Mesendoderm (in vitro differentiated cells): ENCODE measurements around the gene IGFBP2.
A peak's percentile ranks its signal among the peaks of the same experiment; 100 is the strongest.

Experiments used
- DNase-seq: peaks from one replicate; pipeline ENCODE4 v3.0.0; 2013
- H2AK5ac ChIP-seq: 2 replicates; pipeline ENCODE4 v1.6.1; 2013; ENCODE audit warnings: low read length, inconsistent platforms
- H2BK120ac ChIP-seq: 2 replicates; pipeline ENCODE4 v1.6.1; 2013; ENCODE audit warnings: low read depth, mild to moderate bottlenecking, low read length, moderate library complexity, mixed read lengths
- H2BK15ac ChIP-seq: replicated peaks from 2 replicates; pipeline ENCODE4 v1.6.1; 2013; ENCODE audit warnings: low read depth, mild to moderate bottlenecking, moderate library complexity
- H2BK5ac ChIP-seq: 2 replicates; pipeline ENCODE4 v1.6.1; 2013; ENCODE audit warnings: low read length, inconsistent platforms
- H3K18ac ChIP-seq: 2 replicates; pipeline ENCODE4 v1.6.1; 2013; ENCODE audit warnings: mild to moderate bottlenecking, low read length, mixed read lengths
- H3K23ac ChIP-seq: one replicate; pipeline ENCODE4 v1.6.1; 2013; ENCODE audit warnings: low read length
- H3K27ac ChIP-seq: 2 replicates; pipeline ENCODE4 v1.5.1; 2013; ENCODE audit warnings: low read depth, mild to moderate bottlenecking, inconsistent platforms, low read length, moderate library complexity
- H3K27me3 ChIP-seq: 2 replicates; pipeline ENCODE4 v1.6.1; 2013; ENCODE audit warnings: low read length, control low read depth, mild to moderate bottlenecking, inconsistent platforms; ENCODE audit not compliant: insufficient read depth, poor library complexity
- H3K36me3 ChIP-seq: 2 replicates; pipeline ENCODE4 v1.6.1; 2013; ENCODE audit warnings: low read length, inconsistent platforms; ENCODE audit not compliant: control insufficient read depth, insufficient read depth
- H3K4ac ChIP-seq: one replicate; pipeline ENCODE4 v1.6.1; 2013; ENCODE audit warnings: low read depth, mild to moderate bottlenecking, low read length, moderate library complexity
- H3K4me1 ChIP-seq: 2 replicates; pipeline ENCODE4 v1.6.1; 2013; ENCODE audit warnings: low read depth, low read length, inconsistent platforms; ENCODE audit not compliant: control insufficient read depth
- H3K4me2 ChIP-seq: 2 replicates; pipeline ENCODE4 v1.6.1; 2013; ENCODE audit warnings: low read length
- H3K4me3 ChIP-seq: 2 replicates; pipeline ENCODE4 v1.5.1; 2013; ENCODE audit warnings: mild to moderate bottlenecking, low read length
- H3K56ac ChIP-seq: one replicate; pipeline ENCODE4 v1.6.1; 2013; ENCODE audit warnings: low read length
- H3K79me1 ChIP-seq: 2 replicates; pipeline ENCODE4 v1.6.1; 2013; ENCODE audit warnings: low read length, inconsistent platforms
- H3K79me2 ChIP-seq: 2 replicates; pipeline ENCODE4 v1.6.1; 2013; ENCODE audit warnings: mild to moderate bottlenecking, low read length; ENCODE audit not compliant: control insufficient read depth, insufficient read depth
- H3K9ac ChIP-seq: 2 replicates; pipeline ENCODE4 v1.6.1; 2013; ENCODE audit warnings: low read length, inconsistent platforms
- H4K5ac ChIP-seq: one replicate; pipeline ENCODE4 v1.6.1; 2013; ENCODE audit warnings: low read length
- H4K8ac ChIP-seq: one replicate; pipeline ENCODE4 v1.6.1; 2013; ENCODE audit warnings: low read depth, mild to moderate bottlenecking, control low read depth, low read length, moderate library complexity
- WGBS: extraction: QIAGEN DNeasy Blood & Tissue Kit; methylation state at CpG from one replicate; pipeline ENCODE4 v1.1.7; 2013; ENCODE audit warnings: low lambda C conversion rate, missing lambda C conversion rate; ENCODE audit not compliant: insufficient coverage; ENCODE audit errors: extremely low coverage; 5-methylcytosine and 5-hydroxymethylcytosine counted together

IGFBP2 gene

GRCh38 chr2:216696321-216696720 is 63.1 kb downstream of the IGFBP2 start:
- H3K23ac ChIP-seq: no peak overlapping the region
- no peak overlapping the region for H3K27ac ChIP-seq
- no peak overlapping the region for H3K4ac ChIP-seq
- H3K79me1 ChIP-seq: no peaks in the 10 kb centered on the region
- no peak overlapping the region for H2AK5ac ChIP-seq
- H3K27me3 ChIP-seq: peaks cover 11% of the 10 kb centered on the region
- no peak overlapping the region for H3K4me3 ChIP-seq
- no peak overlapping the region for H4K8ac ChIP-seq
- no peak overlapping the region for H3K56ac ChIP-seq
- H3K4me1 ChIP-seq: peaks cover 5% of the 10 kb centered on the region
- H2BK5ac ChIP-seq: no peak overlapping the region
- H3K9ac ChIP-seq: no peak overlapping the region
- WGBS: no CpG with 5 or more reads among the region's 1 CpG
- no peaks in the 10 kb centered on the region for H3K36me3 ChIP-seq
- H3K4me2 ChIP-seq: no peak overlapping the region
- no peak overlapping the region for H2BK15ac ChIP-seq
- no peaks in the 10 kb centered on the region for H3K79me2 ChIP-seq
- no peak overlapping the region for H4K5ac ChIP-seq
- H3K18ac ChIP-seq: no peak overlapping the region
- no peak for DNase-seq
- H2BK120ac ChIP-seq: no peak overlapping the region

DNA sequence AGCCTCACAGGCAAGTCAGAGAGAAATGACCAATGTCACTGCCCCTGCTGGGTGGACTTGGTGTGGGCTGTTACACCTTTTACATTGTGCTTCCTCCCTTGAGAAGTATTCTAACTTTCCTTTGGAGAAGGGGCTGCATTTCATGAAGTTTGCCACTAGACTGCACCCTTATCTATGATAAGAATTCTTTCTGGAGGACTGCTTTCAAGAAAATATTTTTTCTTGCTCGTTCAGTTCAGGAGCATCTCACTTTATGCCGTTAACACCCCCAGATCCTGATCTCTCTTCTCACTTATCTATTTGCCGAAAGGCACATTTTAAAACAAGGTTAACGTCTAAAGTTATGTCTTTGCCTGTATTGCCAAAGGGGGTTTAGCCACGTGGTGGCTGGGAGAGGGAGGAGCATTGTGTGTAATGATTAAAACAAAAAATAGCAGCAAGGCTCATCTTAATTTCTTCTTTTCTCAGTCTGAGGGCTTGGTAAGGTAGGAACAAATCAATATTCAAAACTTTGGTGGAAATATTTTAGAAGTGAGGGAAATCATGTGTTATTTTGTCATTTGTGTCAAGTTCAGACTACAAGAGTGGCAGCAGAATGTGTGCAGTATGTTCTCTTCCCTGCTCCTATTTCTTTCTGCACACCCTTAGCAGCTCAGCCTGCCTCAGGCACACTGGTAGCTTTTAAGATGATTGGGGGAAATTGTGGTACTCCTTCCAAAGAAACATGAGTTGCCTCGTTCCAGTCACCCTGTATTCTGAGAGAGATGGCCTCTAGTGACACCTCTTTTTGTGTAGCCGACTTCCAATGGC is 63.7 kb downstream of the IGFBP2 start:
- H2BK5ac ChIP-seq: no peak overlapping the region
- no peak overlapping the region for H3K9ac ChIP-seq
- H3K18ac ChIP-seq: no peak overlapping the region
- H3K23ac ChIP-seq: no peak overlapping the region
- H2BK15ac ChIP-seq: no peak overlapping the region
- H3K27me3 ChIP-seq: peaks cover 11% of the 10 kb centered on the region
- H2AK5ac ChIP-seq: no peak overlapping the region
- H3K4me1 ChIP-seq: peaks cover 4% of the 10 kb centered on the region
- no peak overlapping the region for H2BK120ac ChIP-seq
- no peak overlapping the region for H3K4me2 ChIP-seq
- H3K4ac ChIP-seq: no peak overlapping the region
- H3K79me1 ChIP-seq: no peaks in the 10 kb centered on the region
- H3K36me3 ChIP-seq: no peaks in the 10 kb centered on the region
- no peak overlapping the region for H4K8ac ChIP-seq
- H4K5ac ChIP-seq: no peak overlapping the region
- WGBS: no CpG with 5 or more reads among the region's 7 CpGs
- DNase-seq: peak; percentile 81
- no peaks in the 10 kb centered on the region for H3K79me2 ChIP-seq
- no peak overlapping the region for H3K27ac ChIP-seq
- no peak overlapping the region for H3K4me3 ChIP-seq
- no peak overlapping the region for H3K56ac ChIP-seq

DNA sequence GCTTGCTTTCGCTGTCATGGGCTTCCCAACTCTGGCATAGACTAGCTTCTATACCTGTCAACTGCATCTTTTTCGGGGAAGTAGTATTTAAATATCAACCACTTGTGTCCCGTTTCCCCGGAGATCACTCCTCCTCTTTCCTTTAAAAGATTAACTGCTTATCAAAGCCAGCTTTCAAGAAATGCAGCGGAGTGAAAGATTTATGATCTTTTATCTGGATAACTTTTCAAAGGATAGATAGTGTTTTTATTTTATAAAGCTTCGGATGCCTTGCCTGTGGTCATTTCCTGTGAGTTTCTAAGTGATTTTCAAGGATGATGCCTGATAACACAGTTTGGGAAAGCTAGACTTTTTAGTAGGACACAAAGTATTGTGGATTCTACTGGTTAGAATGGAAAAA is 65.1 kb downstream of the IGFBP2 start:
- peaks cover 11% of the 10 kb centered on the region for H3K27me3 ChIP-seq
- no peaks in the 10 kb centered on the region for H3K79me2 ChIP-seq
- H3K4ac ChIP-seq: no peak overlapping the region
- DNase-seq: no peak
- H2BK5ac ChIP-seq: no peak overlapping the region
- H3K9ac ChIP-seq: no peak overlapping the region
- H4K8ac ChIP-seq: no peak overlapping the region
- H3K4me3 ChIP-seq: no peak overlapping the region
- H3K36me3 ChIP-seq: no peaks in the 10 kb centered on the region
- H3K4me1 ChIP-seq: peaks cover 4% of the 10 kb centered on the region
- H2AK5ac ChIP-seq: no peak overlapping the region
- no peaks in the 10 kb centered on the region for H3K79me1 ChIP-seq
- H3K18ac ChIP-seq: no peak overlapping the region
- no peak overlapping the region for H3K27ac ChIP-seq
- no peak overlapping the region for H3K4me2 ChIP-seq
- H2BK15ac ChIP-seq: no peak overlapping the region
- no peak overlapping the region for H2BK120ac ChIP-seq
- no peak overlapping the region for H3K23ac ChIP-seq
- no peak overlapping the region for H3K56ac ChIP-seq
- WGBS: no CpG with 5 or more reads among the region's 6 CpGs
- H4K5ac ChIP-seq: no peak overlapping the region

DNA sequence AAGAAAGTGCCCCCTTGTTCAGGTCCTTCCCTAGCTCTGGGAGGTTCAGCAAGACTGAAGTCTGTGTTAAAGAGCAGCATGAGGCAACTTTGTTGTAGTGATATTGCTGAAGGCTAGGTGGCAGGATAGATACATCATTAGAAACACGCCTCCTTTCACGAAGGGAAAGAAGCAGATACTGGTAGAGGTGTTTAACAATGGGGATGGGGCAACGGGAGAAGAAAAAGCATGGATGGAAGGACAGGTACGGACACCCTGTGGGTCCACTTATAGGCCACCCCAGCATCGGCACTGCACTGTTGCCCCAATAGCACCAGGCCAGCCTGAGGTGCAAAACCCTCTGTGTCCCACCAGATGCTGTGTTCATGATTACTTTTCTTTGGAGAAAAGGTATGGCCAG is 65.7 kb downstream of the IGFBP2 start:
- Histone ChIP-seq H4K8ac (no peak overlapping the region), H3K18ac (no peak overlapping the region)
- peak; percentile 83 for DNase-seq

DNA sequence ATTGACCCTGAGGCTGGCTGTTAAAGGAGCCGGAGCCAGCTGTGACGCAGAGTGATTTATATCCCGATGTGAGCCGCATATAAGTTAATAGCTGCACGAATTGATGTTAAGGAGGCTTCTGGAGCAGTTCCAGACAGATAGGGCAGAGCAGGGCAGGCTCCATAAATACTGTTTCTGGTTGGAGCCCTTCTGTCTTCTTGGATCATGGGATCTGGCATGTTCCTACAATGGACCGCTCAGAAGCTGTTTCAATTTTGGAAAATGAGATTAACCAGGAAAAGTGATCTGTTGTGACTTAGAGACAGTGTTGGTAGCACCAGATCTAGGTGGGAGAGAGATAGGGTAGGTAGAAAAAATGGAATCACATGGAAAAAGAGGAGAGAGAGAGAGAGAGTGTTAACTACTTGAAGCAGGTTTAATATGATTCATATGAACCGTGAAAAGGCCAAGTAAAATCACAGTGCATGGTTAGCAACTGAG is 66.9 kb downstream of the IGFBP2 start:
- Histone ChIP-seq H3K56ac (no peak overlapping the region), H3K4me3 (no peak overlapping the region), H3K23ac (no peak overlapping the region), H2AK5ac (no peak overlapping the region), H2BK120ac (no peak overlapping the region), H3K36me3 (no peaks in the 10 kb centered on the region), H2BK5ac (no peak overlapping the region), H3K4me1 (peaks cover 2% of the 10 kb centered on the region), H3K18ac (no peak overlapping the region), H3K4ac (no peak overlapping the region), H4K5ac (no peak overlapping the region), H3K9ac (no peak overlapping the region), H3K79me2 (no peaks in the 10 kb centered on the region), H3K27ac (no peak overlapping the region), H3K27me3 (peaks cover under 1% of the 10 kb centered on the region), H4K8ac (no peak overlapping the region), H2BK15ac (no peak overlapping the region), H3K4me2 (no peak overlapping the region), H3K79me1 (no peaks in the 10 kb centered on the region)
- WGBS: no CpG with 5 or more reads among the region's 7 CpGs
- DNase-seq: no peak

More for the DNA sequence above, 65.7 kb downstream of the IGFBP2 start:
- Histone ChIP-seq H3K79me2 (no peaks in the 10 kb centered on the region), H3K4me3 (no peak overlapping the region), H2BK15ac (no peak overlapping the region), H3K36me3 (no peaks in the 10 kb centered on the region), H2BK5ac (no peak overlapping the region), H2BK120ac (no peak overlapping the region), H3K23ac (no peak overlapping the region), H3K27ac (no peak overlapping the region), H3K4me1 (peaks cover 2% of the 10 kb centered on the region), H3K79me1 (no peaks in the 10 kb centered on the region), H2AK5ac (no peak overlapping the region), H3K27me3 (peaks cover 9% of the 10 kb centered on the region), H3K9ac (no peak overlapping the region), H3K4me2 (no peak overlapping the region), H3K4ac (no peak overlapping the region), H4K5ac (no peak overlapping the region), H3K56ac (no peak overlapping the region)
- no CpG with 5 or more reads among the region's 5 CpGs for WGBS

DNA sequence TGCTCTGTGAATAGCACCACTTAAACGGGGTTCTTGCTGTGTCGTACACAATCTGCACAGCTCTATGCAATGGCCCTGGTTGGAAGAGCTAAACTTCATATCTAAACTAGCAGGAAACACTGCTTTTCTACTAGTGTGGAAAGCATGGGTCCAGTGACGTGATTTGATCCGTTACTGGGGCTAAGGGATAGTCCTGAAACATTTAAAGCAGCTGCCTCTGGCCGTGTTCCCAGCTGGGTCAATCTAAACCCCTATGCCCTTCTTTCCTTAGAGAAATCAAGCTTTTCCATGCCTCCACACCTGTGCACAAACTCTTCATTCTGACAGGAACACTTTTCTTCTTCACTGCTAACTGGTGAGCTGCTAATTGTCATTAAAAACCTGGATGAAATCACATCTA is 67.6 kb downstream of the IGFBP2 start:
- H3K27ac ChIP-seq: no peak overlapping the region
- H3K4me1 ChIP-seq: no peaks in the 10 kb centered on the region
- H3K56ac ChIP-seq: no peak overlapping the region

More for the DNA sequence above, 67.6 kb downstream of the IGFBP2 start:
- Histone ChIP-seq H4K8ac (no peak overlapping the region), H2BK5ac (no peak overlapping the region), H3K4ac (no peak overlapping the region), H3K79me2 (no peaks in the 10 kb centered on the region), H3K4me2 (no peak overlapping the region), H3K4me3 (no peak overlapping the region), H4K5ac (no peak overlapping the region), H3K9ac (no peak overlapping the region), H3K23ac (no peak overlapping the region), H2BK15ac (no peak overlapping the region), H3K27me3 (no peaks in the 10 kb centered on the region), H3K36me3 (no peaks in the 10 kb centered on the region), H2AK5ac (no peak overlapping the region), H2BK120ac (no peak overlapping the region), H3K18ac (no peak overlapping the region), H3K79me1 (no peaks in the 10 kb centered on the region)
- DNase-seq: no peak
- WGBS: no CpG with 5 or more reads among the region's 5 CpGs
